Central memory CD8-positive, alpha-beta T cell (primary cell): ENCODE results near the gene CYB5B.

Experiments used
- ATAC-seq: fragments of 150-1000 bp; cut with Tn5 transposase; replicated peaks from 2 replicates; pipeline ENCODE4 v1.10.0; 2022; ENCODE audit warnings: mild to moderate bottlenecking, moderate FRiP score, moderate number of reproducible peaks; ENCODE audit not compliant: poor library complexity, severe bottlenecking; ENCODE audit errors: extremely low read depth
- DNase-seq, 2 donors: peaks; one replicate each; pipeline ENCODE4 v3.0.0; 2021; ENCODE audit warnings: low spot score in 2 of 2
- H3K27ac Mint-ChIP-seq: one replicate; pipeline ENCODE4 v1.8.0; 2022; ENCODE audit warnings: low read depth, mild to moderate bottlenecking, moderate library complexity, mixed read lengths
- H3K27me3 Mint-ChIP-seq: one replicate; pipeline ENCODE4 v1.8.0; 2022; ENCODE audit warnings: mixed read lengths
- H3K36me3 Mint-ChIP-seq: one replicate; pipeline ENCODE4 v1.8.0; 2022; ENCODE audit warnings: mild to moderate bottlenecking, moderate library complexity, mixed read lengths; ENCODE audit not compliant: insufficient read depth
- H3K4me1 Mint-ChIP-seq: one replicate; pipeline ENCODE4 v1.8.0; 2022; ENCODE audit warnings: mixed read lengths
- H3K4me3 Mint-ChIP-seq: one replicate; pipeline ENCODE4 v1.8.0; 2022; ENCODE audit warnings: mild to moderate bottlenecking, moderate library complexity, mixed read lengths
- H3K9me3 Mint-ChIP-seq: one replicate; pipeline ENCODE4 v1.8.0; 2022; ENCODE audit warnings: mixed read lengths

CYB5B gene

DNA sequence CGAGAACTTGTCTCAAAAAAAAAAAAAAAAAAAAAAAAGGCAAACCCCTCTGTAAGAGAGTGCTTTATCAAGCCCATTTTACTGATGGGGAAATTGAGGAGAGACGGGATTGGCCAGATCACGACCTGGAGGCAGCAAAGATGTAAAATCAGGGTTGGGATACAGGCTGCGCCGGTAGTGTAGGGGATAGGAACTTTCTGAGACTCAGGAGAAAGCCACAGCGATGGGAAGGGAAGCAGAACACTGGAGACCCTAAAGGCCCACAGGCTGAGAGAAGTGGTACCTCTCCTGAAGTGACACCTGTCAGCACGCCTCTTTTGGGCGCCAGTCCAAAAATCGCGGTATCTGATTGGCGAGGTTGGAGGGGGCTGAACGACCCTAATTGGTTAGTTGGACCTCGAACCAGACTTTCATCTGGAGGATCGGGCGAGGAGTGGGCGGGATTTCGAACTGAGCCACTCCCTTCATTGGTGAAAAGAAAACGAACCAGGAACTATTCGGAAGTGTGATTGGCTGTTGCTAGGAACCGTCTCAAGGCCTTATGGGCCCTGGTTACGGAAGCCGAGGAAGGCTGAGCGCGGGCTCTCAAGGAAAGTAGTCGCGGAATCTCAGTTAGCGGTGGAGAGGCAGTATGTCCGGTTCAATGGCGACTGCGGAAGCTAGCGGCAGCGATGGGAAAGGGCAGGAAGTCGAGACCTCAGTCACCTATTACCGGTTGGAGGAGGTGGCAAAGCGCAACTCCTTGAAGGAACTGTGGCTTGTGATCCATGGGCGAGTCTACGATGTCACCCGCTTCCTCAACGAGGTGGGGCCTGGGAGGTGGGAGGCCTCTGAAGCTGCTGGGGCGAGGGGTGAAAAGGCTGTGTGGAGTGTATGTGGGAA is at the start of gene CYB5B:
TSS of gene CYB5B (plus strand) at position 567 of the 882 bp plus-strand sequence. CDS start at position 632, 65 bp downstream.
- DNase-seq = peak; percentile 91 to 93
- Mint-ChIP-seq H3K4me3 (peak within 1 kb of the TSS; percentile 97), H3K27ac (peak within 1 kb of the TSS; percentile 95), H3K27me3 (no peaks in the 10 kb centered on the region), H3K9me3 (peaks cover 7% of the 10 kb centered on the region), H3K4me1 (peaks cover 36% of the 10 kb centered on the region), H3K36me3 (peaks cover 30% of the 10 kb centered on the region)
- ATAC-seq = peak; percentile 97

DNA sequence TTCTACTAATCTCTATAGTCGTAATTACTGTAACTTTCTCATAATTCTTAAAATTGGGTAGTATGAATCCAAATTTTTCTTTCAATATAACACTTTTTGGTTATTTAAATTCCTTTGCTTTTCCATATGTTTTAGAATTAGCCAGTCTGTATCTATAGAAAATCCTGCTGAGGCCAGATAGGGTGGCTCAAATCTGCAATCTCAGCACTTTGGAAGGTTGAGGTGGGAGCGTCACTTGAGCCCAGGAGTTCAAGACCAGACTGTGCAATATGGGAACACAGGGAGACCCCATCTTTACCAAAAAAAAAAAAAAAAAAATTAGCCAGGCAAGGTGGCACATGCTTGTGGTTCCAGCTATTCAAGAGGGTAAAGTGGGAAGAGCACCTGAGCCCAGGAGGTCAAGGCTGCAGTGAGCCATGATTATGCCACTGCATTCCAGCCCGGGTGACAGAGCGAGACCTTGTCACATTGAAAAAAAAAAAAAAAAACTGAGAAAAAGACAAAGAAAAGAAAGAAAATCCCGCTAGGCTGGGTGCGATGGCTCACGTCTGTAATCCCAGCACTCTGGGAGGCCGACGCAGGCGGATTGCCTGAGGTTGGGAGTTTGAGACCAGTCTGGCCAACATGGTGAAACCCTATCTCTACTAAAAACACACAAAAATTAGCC is 47.9 kb upstream of the CYB5B start:
- DNase-seq = no peak
- H3K27ac Mint-ChIP-seq = no peak overlapping the region

GRCh38 chr16:69378036-69378435 is 46.4 kb upstream of the CYB5B start:
- Mint-ChIP-seq H3K9me3 (no peaks in the 10 kb centered on the region), H3K4me1 (peaks cover 18% of the 10 kb centered on the region), H3K4me3 (no peak overlapping the region), H3K27ac (peak overlapping the region; percentile 24), H3K36me3 (peaks cover 46% of the 10 kb centered on the region), H3K27me3 (no peaks in the 10 kb centered on the region)
- ATAC-seq (no peak), DNase-seq (no peak)

More for the DNA sequence above, 47.9 kb upstream of the CYB5B start:
- Mint-ChIP-seq H3K9me3 (no peaks in the 10 kb centered on the region), H3K4me3 (no peak overlapping the region), H3K4me1 (peaks cover 13% of the 10 kb centered on the region), H3K27me3 (no peaks in the 10 kb centered on the region), H3K36me3 (peaks cover 48% of the 10 kb centered on the region)
- no peak for ATAC-seq

DNA sequence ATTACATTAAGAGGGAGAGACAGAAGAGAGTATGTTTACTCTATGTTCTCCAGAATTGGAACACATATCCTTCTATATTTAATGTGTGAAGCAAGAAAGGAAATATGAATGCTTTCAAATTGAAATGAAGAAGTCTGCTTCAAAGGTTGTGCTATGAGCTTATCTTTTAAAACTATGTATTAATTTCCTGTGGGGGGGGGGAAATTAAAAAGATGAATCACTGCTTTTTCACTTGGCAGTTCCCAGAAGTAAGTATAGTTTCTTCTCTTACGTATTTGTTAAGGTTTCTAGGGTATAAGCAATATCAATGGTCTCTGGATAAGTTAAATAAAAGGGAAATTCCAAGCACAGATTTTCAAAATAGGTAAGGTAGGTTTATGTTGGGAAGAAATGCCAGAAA is 45.7 kb upstream of the CYB5B start:
- peaks cover 23% of the 10 kb centered on the region for H3K4me1 Mint-ChIP-seq
- H3K27ac Mint-ChIP-seq = no peak overlapping the region

GRCh38 chr16:69381231-69381630 is 43.2 kb upstream of the CYB5B start:
- DNase-seq = no peak
- Mint-ChIP-seq H3K27ac (no peak overlapping the region), H3K27me3 (no peaks in the 10 kb centered on the region), H3K4me3 (no peak overlapping the region), H3K36me3 (peaks cover 60% of the 10 kb centered on the region), H3K9me3 (no peaks in the 10 kb centered on the region), H3K4me1 (peaks cover 44% of the 10 kb centered on the region)
- ATAC-seq = no peak

More for the DNA sequence above, 45.7 kb upstream of the CYB5B start:
- no peak for ATAC-seq
- no peaks in the 10 kb centered on the region for H3K9me3 Mint-ChIP-seq
- no peak overlapping the region for H3K4me3 Mint-ChIP-seq
- H3K27me3 Mint-ChIP-seq = no peaks in the 10 kb centered on the region
- peaks cover 48% of the 10 kb centered on the region for H3K36me3 Mint-ChIP-seq
- no peak for DNase-seq

DNA sequence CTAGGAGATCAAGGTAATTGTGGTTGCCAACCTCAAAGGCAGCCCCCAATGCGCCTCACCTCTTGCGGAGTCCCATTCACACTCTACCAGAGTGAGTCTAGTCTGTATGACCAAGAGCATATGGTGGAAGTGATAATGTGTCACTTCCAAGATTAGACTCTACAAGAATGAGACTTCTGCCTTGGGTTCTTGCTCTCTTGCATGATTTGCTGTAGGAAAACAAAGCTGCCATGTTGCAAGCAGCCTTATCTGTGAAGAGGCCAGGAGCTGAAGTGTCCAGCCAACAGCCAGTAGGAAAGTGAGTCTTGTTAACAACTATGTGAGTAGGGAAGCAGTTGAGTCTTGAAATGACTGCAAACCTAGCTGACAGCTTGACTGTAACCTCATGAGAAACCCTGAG is 42.0 kb upstream of the CYB5B start:
- no peak overlapping the region for H3K27ac Mint-ChIP-seq
- H3K4me3 Mint-ChIP-seq = no peak overlapping the region

GRCh38 chr16:69384974-69385373 is 39.4 kb upstream of the CYB5B start:
- H3K36me3 Mint-ChIP-seq = peaks cover 35% of the 10 kb centered on the region
- H3K27me3 Mint-ChIP-seq = no peaks in the 10 kb centered on the region
- no peak for DNase-seq
- ATAC-seq = no peak
- peak overlapping the region; percentile 92 for H3K4me3 Mint-ChIP-seq
- H3K27ac Mint-ChIP-seq = peak overlapping the region; percentile 87
- H3K4me1 Mint-ChIP-seq = peaks cover 33% of the 10 kb centered on the region
- no peaks in the 10 kb centered on the region for H3K9me3 Mint-ChIP-seq

More for the DNA sequence above, 42.0 kb upstream of the CYB5B start:
- H3K36me3 Mint-ChIP-seq = peaks cover 53% of the 10 kb centered on the region
- no peaks in the 10 kb centered on the region for H3K9me3 Mint-ChIP-seq
- ATAC-seq = no peak
- no peaks in the 10 kb centered on the region for H3K27me3 Mint-ChIP-seq
- H3K4me1 Mint-ChIP-seq = peaks cover 44% of the 10 kb centered on the region
- no peak for DNase-seq

GRCh38 chr16:69386596-69386995 is 37.8 kb upstream of the CYB5B start:
- peak overlapping the region; percentile 87 for H3K27ac Mint-ChIP-seq
- H3K4me1 Mint-ChIP-seq = peaks cover 33% of the 10 kb centered on the region
- H3K9me3 Mint-ChIP-seq = no peaks in the 10 kb centered on the region
- H3K36me3 Mint-ChIP-seq = peaks cover 24% of the 10 kb centered on the region
- H3K27me3 Mint-ChIP-seq = no peaks in the 10 kb centered on the region
- H3K4me3 Mint-ChIP-seq = peak overlapping the region; percentile 92
- ATAC-seq (no peak), DNase-seq (no peak)

GRCh38 chr16:69393898-69394849 is 30.2 kb upstream of the CYB5B start:
- DNase-seq (no peak), ATAC-seq (no peak)
- Mint-ChIP-seq H3K27ac (no peak overlapping the region), H3K36me3 (no peaks in the 10 kb centered on the region), H3K9me3 (no peaks in the 10 kb centered on the region), H3K4me1 (no peaks in the 10 kb centered on the region), H3K4me3 (no peak overlapping the region), H3K27me3 (no peaks in the 10 kb centered on the region)

GRCh38 chr16:69395859-69396186 is 28.6 kb upstream of the CYB5B start:
- no peak for ATAC-seq
- no peak for DNase-seq
- no peaks in the 10 kb centered on the region for H3K36me3 Mint-ChIP-seq
- H3K27me3 Mint-ChIP-seq = no peaks in the 10 kb centered on the region
- H3K27ac Mint-ChIP-seq = no peak overlapping the region
- H3K4me3 Mint-ChIP-seq = no peak overlapping the region
- H3K4me1 Mint-ChIP-seq = no peaks in the 10 kb centered on the region
- no peaks in the 10 kb centered on the region for H3K9me3 Mint-ChIP-seq

DNA sequence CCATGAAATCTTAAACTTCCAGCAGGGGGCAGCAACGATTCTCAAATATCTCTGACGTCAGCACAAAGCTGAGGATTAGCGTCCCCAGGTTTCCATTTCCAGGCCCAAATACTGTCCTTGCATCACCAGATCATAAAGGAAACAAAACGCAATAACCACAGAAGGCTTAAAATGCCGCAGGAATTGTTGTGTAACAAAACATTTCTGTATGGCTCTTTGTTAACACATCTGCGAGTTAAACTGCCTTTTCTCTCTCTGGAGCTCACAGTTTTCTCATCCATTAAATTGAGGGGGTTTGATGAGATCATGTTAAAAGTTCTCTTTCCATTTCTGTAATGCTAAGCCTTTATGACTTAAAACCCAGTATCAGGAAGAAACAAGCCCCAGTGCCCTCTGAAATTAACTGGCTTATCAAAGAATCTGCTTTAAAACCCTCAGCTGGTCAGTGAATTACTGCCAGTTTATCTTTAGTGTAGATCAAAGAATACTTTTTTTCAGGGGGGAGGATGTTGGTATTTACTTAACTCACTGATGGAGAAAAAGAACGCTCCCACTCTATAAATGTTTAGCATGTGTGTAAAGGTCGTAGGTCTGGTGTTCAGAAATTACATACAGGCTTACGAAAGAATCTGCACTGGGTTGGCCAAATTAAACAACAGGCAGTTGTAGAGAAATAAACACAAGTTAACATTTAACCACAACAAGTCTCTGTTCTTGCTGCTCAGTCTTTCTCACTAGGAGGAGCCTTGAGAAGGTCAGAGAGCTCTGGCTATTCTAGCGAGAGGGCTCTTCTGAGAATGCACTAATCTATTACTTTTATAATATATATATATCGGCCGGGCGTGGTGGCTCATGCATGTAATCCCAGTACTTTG is 28.0 kb upstream of the CYB5B start:
- Mint-ChIP-seq H3K27me3 (no peaks in the 10 kb centered on the region), H3K27ac (no peak overlapping the region), H3K36me3 (no peaks in the 10 kb centered on the region), H3K4me1 (no peaks in the 10 kb centered on the region), H3K9me3 (no peaks in the 10 kb centered on the region), H3K4me3 (no peak overlapping the region)
- peak; percentile 41 to 55 for DNase-seq
- ATAC-seq = no peak
